Mesothelial cell of epicardium (in vitro differentiated cells): Measurements from ENCODE around the gene WEE2. TPM values are rescaled to one million over a fixed set of nuclear protein-coding genes. Genes with fewer than 3 reads are reported as not detected.

Experiments used
- DNase-seq, 2 experiments: peaks; one replicate each; pipeline ENCODE4 v3.0.0; 2021; ENCODE audit warnings: low spot score in 2 of 2; ENCODE audit not compliant: unreplicated experiment in 2 of 2
- H3K27ac Mint-ChIP-seq: 2 replicates; pipeline ENCODE4 v1.8.0; 2021; ENCODE audit warnings: mixed read lengths
- H3K27me3 Mint-ChIP-seq: 2 replicates; pipeline ENCODE4 v1.8.0; 2021; ENCODE audit warnings: low read depth, mixed read lengths
- H3K36me3 Mint-ChIP-seq: 2 replicates; pipeline ENCODE4 v1.8.0; 2021; ENCODE audit warnings: mixed read lengths
- H3K4me1 Mint-ChIP-seq: 2 replicates; pipeline ENCODE4 v1.8.0; 2021; ENCODE audit warnings: mixed read lengths
- H3K4me3 Mint-ChIP-seq: 2 replicates; pipeline ENCODE4 v1.8.0; 2021; ENCODE audit warnings: mild to moderate bottlenecking, moderate library complexity, mixed read lengths
- H3K9me3 Mint-ChIP-seq: 2 replicates; pipeline ENCODE4 v1.8.0; 2021; ENCODE audit warnings: mixed read lengths
- total RNA-seq: library from RNA; stranded (reverse); gene quantifications from 3 replicates; pipeline ENCODE4 v1.2.1, GENCODE V29; 2021
- TF ChIP-seq, protein P1 (sequence below): fragments of 200-600 bp; sonication (generic); IDR thresholded peaks from one replicate; pipeline ENCODE4 v1.5.0; 2021; ENCODE audit warnings: antibody characterized with exemption; ENCODE audit not compliant: unreplicated experiment

Gene WEE2
- total RNA-seq, 1 donor from 2014 or later: not detected

DNA sequence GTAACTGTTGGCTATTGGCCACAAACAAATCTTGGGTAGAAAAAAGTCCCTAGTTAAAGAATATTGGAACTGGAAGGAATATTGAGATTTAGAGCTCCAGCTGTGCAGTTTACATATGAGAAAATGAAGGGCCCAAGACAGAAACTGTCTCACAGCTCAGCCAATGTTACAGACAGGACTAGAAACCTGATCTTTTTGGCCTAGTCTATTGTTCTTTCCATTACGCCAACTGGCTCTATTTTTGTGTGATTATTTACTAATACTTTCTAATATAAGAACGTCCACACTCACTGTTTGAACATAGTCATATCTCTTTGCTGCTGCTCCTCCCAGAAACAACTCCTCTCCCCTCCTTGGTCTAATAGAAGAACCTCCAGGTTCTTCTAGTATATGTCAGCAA lies 1.2 kb downstream of the WEE2 start:
- no peaks in the 10 kb centered on the region for H3K4me1 Mint-ChIP-seq
- peaks cover under 1% of the 10 kb centered on the region for H3K27me3 Mint-ChIP-seq
- H3K27ac Mint-ChIP-seq: no peak overlapping the region
- DNase-seq: no peak
- H3K4me3 Mint-ChIP-seq: no peak overlapping the region
- no peaks in the 10 kb centered on the region for H3K36me3 Mint-ChIP-seq
- TF ChIP-seq, protein P1, sequence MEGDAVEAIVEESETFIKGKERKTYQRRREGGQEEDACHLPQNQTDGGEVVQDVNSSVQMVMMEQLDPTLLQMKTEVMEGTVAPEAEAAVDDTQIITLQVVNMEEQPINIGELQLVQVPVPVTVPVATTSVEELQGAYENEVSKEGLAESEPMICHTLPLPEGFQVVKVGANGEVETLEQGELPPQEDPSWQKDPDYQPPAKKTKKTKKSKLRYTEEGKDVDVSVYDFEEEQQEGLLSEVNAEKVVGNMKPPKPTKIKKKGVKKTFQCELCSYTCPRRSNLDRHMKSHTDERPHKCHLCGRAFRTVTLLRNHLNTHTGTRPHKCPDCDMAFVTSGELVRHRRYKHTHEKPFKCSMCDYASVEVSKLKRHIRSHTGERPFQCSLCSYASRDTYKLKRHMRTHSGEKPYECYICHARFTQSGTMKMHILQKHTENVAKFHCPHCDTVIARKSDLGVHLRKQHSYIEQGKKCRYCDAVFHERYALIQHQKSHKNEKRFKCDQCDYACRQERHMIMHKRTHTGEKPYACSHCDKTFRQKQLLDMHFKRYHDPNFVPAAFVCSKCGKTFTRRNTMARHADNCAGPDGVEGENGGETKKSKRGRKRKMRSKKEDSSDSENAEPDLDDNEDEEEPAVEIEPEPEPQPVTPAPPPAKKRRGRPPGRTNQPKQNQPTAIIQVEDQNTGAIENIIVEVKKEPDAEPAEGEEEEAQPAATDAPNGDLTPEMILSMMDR: no peak
- no peaks in the 10 kb centered on the region for H3K9me3 Mint-ChIP-seq

DNA sequence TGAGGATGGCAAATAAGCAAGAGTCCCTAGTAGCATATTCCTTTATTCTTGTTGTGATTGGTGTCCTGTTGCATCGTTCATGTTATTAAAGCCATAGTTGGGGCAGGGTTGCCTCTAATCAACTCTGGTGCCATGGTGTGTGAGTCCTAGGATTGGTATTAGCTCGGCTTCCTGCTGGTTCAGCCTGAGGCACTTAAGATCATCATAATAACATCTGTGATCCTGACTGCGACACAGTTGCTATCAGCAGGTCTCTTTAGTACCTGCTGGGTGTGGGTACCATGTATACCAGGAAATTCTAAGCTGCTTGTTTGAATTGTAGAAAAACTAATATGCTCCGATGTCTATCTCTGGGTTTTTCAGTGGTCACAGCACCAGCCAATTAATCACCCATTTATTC lies 1.6 kb downstream of the WEE2 start:
- H3K4me3 Mint-ChIP-seq: no peak overlapping the region
- H3K27ac Mint-ChIP-seq: no peak overlapping the region
- TF ChIP-seq, protein P1: no peak
- H3K4me1 Mint-ChIP-seq: no peaks in the 10 kb centered on the region
- no peak for DNase-seq
- no peaks in the 10 kb centered on the region for H3K36me3 Mint-ChIP-seq
- H3K9me3 Mint-ChIP-seq: no peaks in the 10 kb centered on the region
- H3K27me3 Mint-ChIP-seq: no peaks in the 10 kb centered on the region

DNA sequence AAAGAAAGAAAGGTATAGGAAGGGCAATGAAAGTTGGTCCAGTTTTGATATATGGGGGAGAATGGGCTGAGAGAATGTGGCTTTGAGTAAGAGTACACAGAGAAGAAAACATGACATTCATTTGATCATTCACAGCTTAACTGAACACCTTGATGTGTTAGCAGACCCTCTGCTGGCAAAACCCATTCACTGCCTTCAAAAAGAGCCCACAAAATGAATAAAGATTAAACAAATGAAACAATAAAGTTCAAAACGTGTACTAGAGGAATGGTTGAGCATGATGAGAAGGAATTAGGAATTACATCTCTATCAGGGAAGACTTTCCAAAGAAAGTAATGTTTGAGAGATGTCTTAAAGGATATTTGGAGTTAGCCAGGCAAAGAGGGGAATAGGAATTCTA lies 2.1 kb downstream of the WEE2 start:
- Mint-ChIP-seq H3K36me3 (no peaks in the 10 kb centered on the region), H3K4me1 (no peaks in the 10 kb centered on the region), H3K27me3 (no peaks in the 10 kb centered on the region), H3K27ac (no peak overlapping the region), H3K4me3 (no peak overlapping the region), H3K9me3 (no peaks in the 10 kb centered on the region)
- TF ChIP-seq, protein P1: no peak
- DNase-seq: no peak

DNA sequence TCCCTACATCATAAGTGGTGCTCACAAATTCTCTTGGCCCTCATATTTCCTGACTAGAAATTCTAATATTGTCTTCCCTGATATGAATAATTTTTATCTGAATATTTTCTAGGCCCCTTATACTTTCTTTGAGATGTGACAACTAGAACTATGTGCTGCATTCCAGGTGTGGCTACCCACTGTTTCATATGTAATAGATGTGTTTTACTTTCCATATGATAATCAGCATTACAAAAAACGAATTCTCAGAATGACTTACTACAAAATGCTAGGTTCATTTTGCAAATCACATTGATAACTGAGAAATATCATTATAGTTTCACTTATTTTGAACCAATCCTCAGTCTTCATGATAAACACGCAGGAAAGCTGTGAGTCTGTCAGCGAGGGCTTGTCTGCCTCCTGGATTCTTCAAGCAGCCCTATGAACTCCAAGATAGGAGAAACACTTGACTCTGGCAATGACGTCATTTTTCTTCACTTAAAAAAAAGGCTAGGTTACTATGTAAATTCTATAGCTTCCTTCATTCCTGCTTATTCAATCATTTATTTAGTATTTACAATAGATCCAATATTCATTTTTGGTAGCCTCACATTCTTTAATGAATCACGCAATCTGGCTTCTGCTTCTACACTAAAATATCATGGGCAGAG lies 4.6 kb downstream of the WEE2 start:
- TF ChIP-seq, protein P1: no peak
- H3K4me1 Mint-ChIP-seq: no peaks in the 10 kb centered on the region
- H3K9me3 Mint-ChIP-seq: no peaks in the 10 kb centered on the region
- H3K36me3 Mint-ChIP-seq: no peaks in the 10 kb centered on the region
- peaks cover 1% of the 10 kb centered on the region for H3K27me3 Mint-ChIP-seq
- H3K4me3 Mint-ChIP-seq: no peak overlapping the region
- no peak overlapping the region for H3K27ac Mint-ChIP-seq
- DNase-seq: no peak

- TF ChIP-seq, protein P1: no peak
- no peaks in the 10 kb centered on the region for H3K9me3 Mint-ChIP-seq
- H3K27ac Mint-ChIP-seq: no peak overlapping the region
- H3K4me1 Mint-ChIP-seq: no peaks in the 10 kb centered on the region
- no peak overlapping the region for H3K4me3 Mint-ChIP-seq
- DNase-seq: no peak
- H3K27me3 Mint-ChIP-seq: peaks cover 1% of the 10 kb centered on the region
- no peaks in the 10 kb centered on the region for H3K36me3 Mint-ChIP-seq
These were observed 5.7 kb downstream of the WEE2 start for GRCh38 chr7:141713890-141714289.

- Mint-ChIP-seq H3K27ac (no peak overlapping the region), H3K36me3 (no peaks in the 10 kb centered on the region), H3K9me3 (no peaks in the 10 kb centered on the region), H3K27me3 (peaks cover 1% of the 10 kb centered on the region), H3K4me3 (no peak overlapping the region), H3K4me1 (no peaks in the 10 kb centered on the region)
- TF ChIP-seq, protein P1: no peak
- no peak for DNase-seq
These were observed 6.4 kb downstream of the WEE2 start for GRCh38 chr7:141714571-141714970.
